K562 (cell line): ENCODE results near the gene SLC2A10. TPM values are rescaled to one million over a fixed set of nuclear protein-coding genes. Genes with fewer than 3 reads are reported as not detected.

ENCODE experiments used
- ATAC-seq: fragments of 200-7000 bp; cut with Tn5 transposase; 3 replicates; pipeline ENCODE4 v1.9.1; 2020; ENCODE audit warnings: moderate library complexity
- BruUV-seq: library from RNA; stranded (reverse); fragments of 400-500 nt; replicated peaks from 2 replicates; lab custom pipeline; 2021; lab: Mats Ljungman, UMichigan
- CTCF ChIA-PET: fragments of 300-600 bp; formaldehyde crosslinking; extraction: SDS; loops from one replicate; lab custom pipeline; 2021; ENCODE audit warnings: low intra/inter-chr PET ratio; lab: Yijun Ruan, JAX
- POLR2A ChIA-PET: fragments of 300-600, 350-650 bp; sonication (Branson Sonifier 250); formaldehyde crosslinking; extraction: SDS; loops from one replicate; lab custom pipeline; 2021; ENCODE audit warnings: antibody characterized with exemption, inconsistent platforms; lab: Yijun Ruan, JAX
- DNase-seq, 4 experiments: peaks; one replicate each; pipeline versions ENCODE4 v3.0.0 to v3.0.0-alpha.2; 2011 to 2018; ENCODE audit warnings: low spot score in 3 of 4, mixed read lengths in 3 of 4; ENCODE audit errors: extremely low read depth in 1 of 4
- FAIRE-seq: peaks from 2 replicates; lab custom pipeline; 2011; peaks lifted over from hg19 to GRCh38; lab: Jason Lieb, UNC
- H2AFZ ChIP-seq: 2 replicates; pipeline ENCODE4 v1.6.0; 2011; ENCODE audit warnings: low read depth, low read length, control low read depth, inconsistent platforms
- H3K27ac ChIP-seq: fragments of 200-600 bp; 3 replicates; pipeline ENCODE4 v1.8.0; 2011; ENCODE audit warnings: low read depth, mild to moderate bottlenecking, control low read depth, inconsistent platforms, low read length, moderate library complexity, mixed read lengths; ENCODE audit errors: extremely low read depth
- H3K27me3 ChIP-seq, 2 experiments: fragments of 300-600 bp in 1 of 2; 2 replicates in 1 of 2; 3 replicates in 1 of 2; pipeline versions ENCODE4 v1.6.0 to v1.8.0; 2011; ENCODE audit warnings: inconsistent platforms in 2 of 2, low read length in 2 of 2, mild to moderate bottlenecking in 1 of 2, mixed read lengths in 1 of 2, moderate library complexity in 1 of 2; ENCODE audit not compliant: control insufficient read depth in 2 of 2, insufficient read depth in 2 of 2
- H3K36me3 ChIP-seq: fragments of 300-600 bp; 3 replicates; pipeline ENCODE4 v1.8.0; 2011; ENCODE audit warnings: mild to moderate bottlenecking, low read length, inconsistent platforms; ENCODE audit not compliant: control insufficient read depth, insufficient read depth
- H3K4me1 ChIP-seq, 2 experiments: fragments of 200-600 bp in 1 of 2; replicated peaks in 1 of 2; 2 replicates in 1 of 2; 3 replicates in 1 of 2; pipeline versions ENCODE4 v1.5.1 to v1.8.0; 2011; ENCODE audit warnings: inconsistent platforms in 2 of 2, low read length in 2 of 2, mild to moderate bottlenecking in 1 of 2, mixed read lengths in 1 of 2, moderate library complexity in 1 of 2; ENCODE audit not compliant: control insufficient read depth in 2 of 2, insufficient read depth in 2 of 2
- H3K4me2 ChIP-seq: 2 replicates; pipeline ENCODE4 v1.6.1; 2011; ENCODE audit warnings: low read length, control low read depth, inconsistent platforms, mixed read lengths; ENCODE audit not compliant: insufficient read depth
- H3K4me3 ChIP-seq: fragments of 200-600 bp; sonication (generic), shearing (Covaris generic); 2 replicates; pipeline ENCODE4 v1.5.1; 2016; ENCODE audit warnings: control low read depth, inconsistent platforms
- H3K79me2 ChIP-seq: fragments of 200-600 bp; 3 replicates; pipeline ENCODE4 v1.8.0; 2011; ENCODE audit warnings: low read length, inconsistent platforms; ENCODE audit not compliant: control insufficient read depth, insufficient read depth
- H3K9ac ChIP-seq, 2 experiments: 2 replicates each; pipeline versions ENCODE4 v1.6.0 to v1.6.1; 2011; ENCODE audit warnings: low read depth in 2 of 2, low read length in 2 of 2, control low read depth in 1 of 2, inconsistent platforms in 1 of 2, mild to moderate bottlenecking in 1 of 2, mixed read lengths in 1 of 2; ENCODE audit not compliant: insufficient read depth in 1 of 2
- H3K9me1 ChIP-seq: one replicate; pipeline ENCODE4 v1.6.0; 2011; ENCODE audit warnings: inconsistent platforms, mild to moderate bottlenecking, low read length, moderate library complexity; ENCODE audit not compliant: control insufficient read depth, insufficient read depth
- H3K9me3 ChIP-seq: replicated peaks from 2 replicates; pipeline ENCODE4 v1.5.1; 2011; ENCODE audit warnings: low read depth, low read length, inconsistent platforms; ENCODE audit not compliant: control insufficient read depth, insufficient read depth
- H4K20me1 ChIP-seq: replicated peaks from 2 replicates; pipeline ENCODE4 v1.6.1; 2011; ENCODE audit warnings: low read length, inconsistent platforms, mixed read lengths; ENCODE audit not compliant: control insufficient read depth, insufficient read depth
- CTCF ChIP-seq, 3 experiments: IDR thresholded peaks in 2 of 3; conservative IDR thresholded peaks in 1 of 3; 2 replicates each; pipeline ENCODE4 v1.5.1; 2011 to 2012; ENCODE audit warnings: low read length in 3 of 3, mild to moderate bottlenecking in 3 of 3, control low read depth in 2 of 3, improper control_type of control experiment in 1 of 3, inconsistent platforms in 1 of 3, low read depth in 1 of 3, mixed read lengths in 1 of 3, moderate library complexity in 1 of 3; ENCODE audit not compliant: insufficient read depth in 2 of 3
- HSF4 ChIP-seq: fragments of 250-450 bp; sonication (Bioruptor Pico); IDR thresholded peaks from 2 replicates; pipeline ENCODE4 v2.1.2; 2022; ENCODE audit warnings: mild to moderate bottlenecking, moderate library complexity, borderline replicate concordance
- RBM14 ChIP-seq: fragments of 200-400 bp; formaldehyde crosslinking; IDR thresholded peaks from 2 replicates; pipeline ENCODE4 v1.6.1; 2018; ENCODE audit warnings: low read depth, mild to moderate bottlenecking, low read length, moderate library complexity, borderline replicate concordance; ENCODE audit not compliant: insufficient read depth
- SREBF2 ChIP-seq: sonication (generic); formaldehyde crosslinking; IDR thresholded peaks from 2 replicates; pipeline ENCODE4 v1.4.0; 2020; ENCODE audit warnings: mild to moderate bottlenecking, missing genetic modification reagents
- ZNF830 ChIP-seq: fragments of 250-450 bp; sonication (Bioruptor Pico); IDR thresholded peaks from 2 replicates; pipeline ENCODE4 v1.5.0; 2021; ENCODE audit warnings: mild to moderate bottlenecking
- WGBS: fragments of 100-300 bp; shearing (Covaris generic); methylation state at CpG from one replicate; pipeline ENCODE4 v1.1.6; 2016; ENCODE audit warnings: low coverage, mixed read lengths; ENCODE audit not compliant: insufficient coverage; ENCODE audit errors: missing lambda C conversion rate; 5-methylcytosine and 5-hydroxymethylcytosine counted together
- in situ Hi-C: fragments of 300-500 bp; cut with MboI; formaldehyde crosslinking; loops from 4 replicates; pipeline ENCODE4 v1.15.0; 2018; ENCODE audit warnings: inconsistent platforms, mixed read lengths
- intact Hi-C: fragments of 100-400 bp; cut with micrococcal nuclease; formaldehyde crosslinking; loops from 2 replicates; pipeline ENCODE4 v1.14.2; 2022
- polyA plus RNA-seq, 8 experiments: library from polyadenylated mRNA; depleted of rRNA in 4 of 8; stranded (reverse) in 5 of 8; unstranded in 3 of 8; fragments of >200 nt; fragmentation: Nextera tagmentation in 2 of 8; fragmentation: Illumina TruSeq in 1 of 8; extraction: Ambion mirVana in 2 of 8; extraction: Trizol in 1 of 8; gene quantifications; 2 replicates each; pipeline versions ENCODE4 v1.2.1 to v1.2.3, GENCODE V29; 2011 to 2014; ENCODE audit warnings: inconsistent platforms in 1 of 8, missing spikeins in 1 of 8
- total RNA-seq, 7 experiments: library from RNA; depleted of rRNA in 6 of 7; stranded (reverse); fragments of >200 nt in 6 of 7; fragmentation: Illumina TruSeq in 2 of 7; extraction: Trizol in 2 of 7; gene quantifications; 2 replicates each; pipeline versions ENCODE4 v1.2.1 to v1.2.3, GENCODE V29; 2011 to 2021; ENCODE audit warnings: low replicate concordance in 1 of 7
- TF ChIP-seq, protein P1 (sequence below): fragments of 450-650 bp; IDR thresholded peaks from 2 replicates; pipeline ENCODE4 v1.6.1; 2016; ENCODE audit warnings: mild to moderate bottlenecking
- TF ChIP-seq, protein P2 (sequence below): fragments of 450-650 bp; formaldehyde crosslinking; IDR thresholded peaks from 2 replicates; pipeline ENCODE4 v1.4.0; 2020; ENCODE audit warnings: mild to moderate bottlenecking, mixed read lengths

SLC2A10 gene
- total and polyA plus RNA-seq, 9 of the 15 experiments (the other 6 are each of a cell fraction or from before 2014, with no cell fraction given): 0.01 to 1.8 (median 0.10) TPM

DNA sequence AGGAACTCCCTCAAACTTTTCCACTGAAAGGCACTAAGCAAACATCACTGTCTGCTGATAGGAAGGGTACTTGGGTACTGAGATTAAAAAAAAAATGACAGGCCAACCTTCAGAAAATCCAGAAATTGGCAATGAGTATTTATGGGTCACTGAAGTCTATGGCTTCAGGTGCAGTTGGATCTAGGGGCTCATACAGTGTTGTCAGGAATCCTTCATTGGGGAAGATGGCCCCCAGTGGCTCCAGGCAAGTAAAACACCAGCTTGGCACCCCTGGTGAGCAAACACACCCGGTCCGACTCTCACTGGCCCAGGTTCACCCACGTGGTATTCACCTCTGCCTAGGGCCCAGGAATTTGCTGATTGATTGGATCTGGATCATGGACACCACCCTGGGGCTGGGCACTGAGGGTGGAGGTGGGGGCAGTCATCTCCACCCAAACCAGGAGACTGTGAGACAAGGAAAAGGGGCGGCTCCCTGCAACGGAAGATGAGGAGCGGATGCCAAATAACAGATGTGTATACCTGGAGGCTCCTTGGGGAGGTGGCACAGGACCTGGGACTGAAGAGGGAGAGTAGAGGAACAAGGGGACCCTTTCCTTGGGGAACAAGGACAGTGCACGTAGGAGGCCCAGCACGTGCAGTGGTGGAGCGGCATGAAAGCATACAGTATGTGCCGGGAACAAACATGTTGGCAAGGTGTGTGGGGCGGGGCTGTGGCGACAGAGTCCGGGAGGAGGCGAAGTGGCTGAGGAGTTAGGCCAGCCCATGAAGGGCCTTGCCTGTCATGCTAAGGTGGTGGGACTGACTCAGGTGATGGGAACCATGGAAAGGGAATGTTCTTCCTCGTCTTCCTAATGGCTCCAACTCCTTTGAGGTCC is 4.7 kb downstream of the SLC2A10 start:
- 4% methylated on average over 15 of the region's 15 CpGs for WGBS
- Histone ChIP-seq H2AFZ (no peak overlapping the region), H3K9me3 (no peaks in the 10 kb centered on the region), H3K4me3 (no peak overlapping the region), H4K20me1 (no peaks in the 10 kb centered on the region; the same call in 1 of the 2 replicates), H3K4me2 (no peak overlapping the region), H3K27ac (no peak overlapping the region), H3K36me3 (no peaks in the 10 kb centered on the region), H3K79me2 (no peaks in the 10 kb centered on the region), H3K4me1 (peaks cover under 1 to 9% of the 10 kb centered on the region in 2 experiments; a peak in 3 of 5 replicates), H3K9me1 (no peaks in the 10 kb centered on the region), H3K9ac (no peak overlapping the region), H3K27me3 (peaks cover 0 to 29% of the 10 kb centered on the region in 2 experiments; a peak in 2 of 5 replicates)
- ChIA-PET CTCF (no interaction called here), POLR2A (no interaction called here)
- intact Hi-C loops: no loop called here
- in situ Hi-C loops: no loop called here
- ATAC-seq (no peak), FAIRE-seq (no peak), DNase-seq (no peak)
- TF ChIP-seq CTCF (IDR thresholded peaks at IDR 0.05 in 2 of 3, conservative IDR thresholded peaks at IDR 0.05 in 1 of 3; ENCODE audit: insufficient read depth in 2 of 3, low read depth in 1 of 3, low read length in 3 of 3) (0 out of 6 replicates have a peak, but pooled peaks of 1 of the 3 experiments have one; percentile 13), RBM14 (no peak), SREBF2 (CRISPR knock-in tag) (no peak), HSF4 (CRISPR knock-in tag) (no peak), ZNF830 (no peak)
- TF ChIP-seq, protein P1, sequence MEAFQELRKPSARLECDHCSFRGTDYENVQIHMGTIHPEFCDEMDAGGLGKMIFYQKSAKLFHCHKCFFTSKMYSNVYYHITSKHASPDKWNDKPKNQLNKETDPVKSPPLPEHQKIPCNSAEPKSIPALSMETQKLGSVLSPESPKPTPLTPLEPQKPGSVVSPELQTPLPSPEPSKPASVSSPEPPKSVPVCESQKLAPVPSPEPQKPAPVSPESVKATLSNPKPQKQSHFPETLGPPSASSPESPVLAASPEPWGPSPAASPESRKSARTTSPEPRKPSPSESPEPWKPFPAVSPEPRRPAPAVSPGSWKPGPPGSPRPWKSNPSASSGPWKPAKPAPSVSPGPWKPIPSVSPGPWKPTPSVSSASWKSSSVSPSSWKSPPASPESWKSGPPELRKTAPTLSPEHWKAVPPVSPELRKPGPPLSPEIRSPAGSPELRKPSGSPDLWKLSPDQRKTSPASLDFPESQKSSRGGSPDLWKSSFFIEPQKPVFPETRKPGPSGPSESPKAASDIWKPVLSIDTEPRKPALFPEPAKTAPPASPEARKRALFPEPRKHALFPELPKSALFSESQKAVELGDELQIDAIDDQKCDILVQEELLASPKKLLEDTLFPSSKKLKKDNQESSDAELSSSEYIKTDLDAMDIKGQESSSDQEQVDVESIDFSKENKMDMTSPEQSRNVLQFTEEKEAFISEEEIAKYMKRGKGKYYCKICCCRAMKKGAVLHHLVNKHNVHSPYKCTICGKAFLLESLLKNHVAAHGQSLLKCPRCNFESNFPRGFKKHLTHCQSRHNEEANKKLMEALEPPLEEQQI: no peak
- TF ChIP-seq, protein P2, sequence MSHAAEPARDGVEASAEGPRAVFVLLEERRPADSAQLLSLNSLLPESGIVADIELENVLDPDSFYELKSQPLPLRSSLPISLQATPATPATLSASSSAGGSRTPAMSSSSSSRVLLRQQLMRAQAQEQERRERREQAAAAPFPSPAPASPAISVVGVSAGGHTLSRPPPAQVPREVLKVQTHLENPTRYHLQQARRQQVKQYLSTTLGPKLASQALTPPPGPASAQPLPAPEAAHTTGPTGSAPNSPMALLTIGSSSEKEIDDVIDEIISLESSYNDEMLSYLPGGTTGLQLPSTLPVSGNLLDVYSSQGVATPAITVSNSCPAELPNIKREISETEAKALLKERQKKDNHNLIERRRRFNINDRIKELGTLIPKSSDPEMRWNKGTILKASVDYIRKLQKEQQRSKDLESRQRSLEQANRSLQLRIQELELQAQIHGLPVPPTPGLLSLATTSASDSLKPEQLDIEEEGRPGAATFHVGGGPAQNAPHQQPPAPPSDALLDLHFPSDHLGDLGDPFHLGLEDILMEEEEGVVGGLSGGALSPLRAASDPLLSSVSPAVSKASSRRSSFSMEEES (CRISPR knock-in tag): no peak
- no TSS peak for BruUV-seq
